ENCODE data around the gene HEPACAM2.
A peak's percentile ranks its signal among the peaks of the same experiment; 100 is the strongest.

The HEPACAM2 gene

GRCh38 chr7:93161181-93161762 lies 65.0 kb downstream of the HEPACAM2 start:
- Histone ChIP-seq H3K36me3 (ENCODE audit: control insufficient read depth, insufficient read depth, low read length) (no peaks in the 10 kb centered on the region), H3K27me3 (ENCODE audit: control insufficient read depth, insufficient read depth, low read length) (no peaks in the 10 kb centered on the region), H3K9ac (ENCODE audit: low read length) (no peak overlapping the region), H3K4me3 (ENCODE audit: low read length) (no peak overlapping the region), H3K9me3 (ENCODE audit: control insufficient read depth, low read length) (no peaks in the 10 kb centered on the region), H3K4me1 (ENCODE audit: control insufficient read depth, insufficient read depth, low read length) (no peaks in the 10 kb centered on the region)

DNA sequence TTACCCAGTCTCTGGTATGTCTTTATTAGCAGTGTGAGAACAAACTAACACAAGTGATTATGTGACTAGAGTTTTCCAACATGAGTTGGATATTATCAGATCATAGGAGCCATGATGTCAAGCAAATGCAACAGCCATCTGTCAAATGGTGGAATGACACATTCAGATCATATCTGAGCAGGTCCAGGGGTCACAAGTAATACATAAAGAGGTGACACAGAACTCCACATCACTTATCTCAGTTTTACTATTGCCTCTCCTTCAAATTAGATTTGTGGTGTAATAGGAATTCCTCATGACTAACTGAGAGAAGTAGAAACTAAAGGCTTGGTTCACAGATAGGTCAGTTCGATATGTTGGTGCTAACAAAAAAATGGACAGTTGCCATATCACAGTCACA lies 65.9 kb downstream of the HEPACAM2 start:
- Histone ChIP-seq H3K4me1 (ENCODE audit: control insufficient read depth, insufficient read depth, low read length) (no peaks in the 10 kb centered on the region), H3K36me3 (ENCODE audit: control insufficient read depth, insufficient read depth, low read length) (no peaks in the 10 kb centered on the region), H3K27me3 (ENCODE audit: control insufficient read depth, insufficient read depth, low read length) (no peaks in the 10 kb centered on the region), H3K4me3 (ENCODE audit: low read length) (no peak overlapping the region), H3K9me3 (ENCODE audit: control insufficient read depth, low read length) (no peaks in the 10 kb centered on the region), H3K9ac (ENCODE audit: low read length) (no peak overlapping the region)

- Histone ChIP-seq H3K4me1 (ENCODE audit: control insufficient read depth, insufficient read depth, low read length) (no peaks in the 10 kb centered on the region), H3K9me3 (ENCODE audit: control insufficient read depth, low read length) (no peaks in the 10 kb centered on the region), H3K9ac (ENCODE audit: low read length) (no peak overlapping the region), H3K36me3 (ENCODE audit: control insufficient read depth, insufficient read depth, low read length) (no peaks in the 10 kb centered on the region), H3K4me3 (ENCODE audit: low read length) (no peak overlapping the region), H3K27me3 (ENCODE audit: control insufficient read depth, insufficient read depth, low read length) (no peaks in the 10 kb centered on the region)
These were observed 66.8 kb downstream of the HEPACAM2 start for GRCh38 chr7:93159490-93159889.

DNA sequence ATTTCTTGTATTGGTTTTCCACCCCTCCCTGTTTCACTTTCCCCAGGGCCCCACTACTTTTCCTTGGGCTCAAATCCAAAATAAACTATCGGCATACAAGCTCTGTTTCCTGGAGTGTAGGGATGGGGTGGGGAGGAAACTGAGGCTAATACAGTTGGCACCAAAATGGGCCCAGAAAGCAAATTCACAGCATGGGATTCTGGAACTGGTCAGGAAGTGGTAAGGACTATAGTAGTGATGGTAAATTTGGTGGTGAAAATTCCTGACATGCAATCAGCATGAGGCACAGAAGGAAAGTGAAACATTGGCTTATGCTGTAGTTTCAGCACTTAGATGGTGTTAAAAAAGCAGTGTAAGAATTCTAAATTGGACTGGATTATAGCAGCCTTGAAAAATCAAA lies 69.4 kb downstream of the HEPACAM2 start:
- no peaks in the 10 kb centered on the region for H3K4me1 ChIP-seq (ENCODE audit: control insufficient read depth, insufficient read depth, low read length)

GRCh38 chr7:93150200-93150835 lies 76.0 kb downstream of the HEPACAM2 start:
- H3K4me1 ChIP-seq (ENCODE audit: control insufficient read depth, insufficient read depth, low read length), result peaks cover 11% of the 10 kb centered on the region
- no peaks in the 10 kb centered on the region for H3K27me3 ChIP-seq (ENCODE audit: control insufficient read depth, insufficient read depth, low read length)
- no peak overlapping the region for H3K4me3 ChIP-seq (ENCODE audit: low read length)
- no peak overlapping the region for H3K9ac ChIP-seq (ENCODE audit: low read length)
- H3K9me3 ChIP-seq (ENCODE audit: control insufficient read depth, low read length), result no peaks in the 10 kb centered on the region
- no peaks in the 10 kb centered on the region for H3K36me3 ChIP-seq (ENCODE audit: control insufficient read depth, insufficient read depth, low read length)

More for the DNA sequence above, 69.4 kb downstream of the HEPACAM2 start:
- no peaks in the 10 kb centered on the region for H3K27me3 ChIP-seq (ENCODE audit: control insufficient read depth, insufficient read depth, low read length)
- no peaks in the 10 kb centered on the region for H3K36me3 ChIP-seq (ENCODE audit: control insufficient read depth, insufficient read depth, low read length)
- no peaks in the 10 kb centered on the region for H3K9me3 ChIP-seq (ENCODE audit: control insufficient read depth, low read length)
- no peak overlapping the region for H3K4me3 ChIP-seq (ENCODE audit: low read length)
- no peak overlapping the region for H3K9ac ChIP-seq (ENCODE audit: low read length)

- Histone ChIP-seq H3K9me3 (ENCODE audit: control insufficient read depth, low read length) (no peaks in the 10 kb centered on the region), H3K27me3 (ENCODE audit: control insufficient read depth, insufficient read depth, low read length) (no peaks in the 10 kb centered on the region), H3K4me1 (ENCODE audit: control insufficient read depth, insufficient read depth, low read length) (peaks cover 11% of the 10 kb centered on the region), H3K4me3 (ENCODE audit: low read length) (no peak overlapping the region), H3K36me3 (ENCODE audit: control insufficient read depth, insufficient read depth, low read length) (no peaks in the 10 kb centered on the region), H3K9ac (ENCODE audit: low read length) (peak overlapping the region; percentile 56)
These were observed 77.5 kb downstream of the HEPACAM2 start for GRCh38 chr7:93148727-93149126.

- H3K36me3 ChIP-seq (ENCODE audit: control insufficient read depth, insufficient read depth, low read length), result peaks cover under 1% of the 10 kb centered on the region
- no peak within 1 kb of the TSS for H3K4me3 ChIP-seq (ENCODE audit: low read length)
- peak within 1 kb of the TSS; percentile 56 for H3K9ac ChIP-seq (ENCODE audit: low read length)
- H3K4me1 ChIP-seq (ENCODE audit: control insufficient read depth, insufficient read depth, low read length), result peaks cover 11% of the 10 kb centered on the region
- no peaks in the 10 kb centered on the region for H3K9me3 ChIP-seq (ENCODE audit: control insufficient read depth, low read length)
- no peaks in the 10 kb centered on the region for H3K27me3 ChIP-seq (ENCODE audit: control insufficient read depth, insufficient read depth, low read length)
These were observed 78.1 kb downstream of the HEPACAM2 start, which contains the start of gene SAMD9L for GRCh38 chr7:93148144-93148543. TSS of gene SAMD9L (minus strand) at chr7:93148385. CDS start at chr7:93135971, 12,414 bp downstream.

DNA sequence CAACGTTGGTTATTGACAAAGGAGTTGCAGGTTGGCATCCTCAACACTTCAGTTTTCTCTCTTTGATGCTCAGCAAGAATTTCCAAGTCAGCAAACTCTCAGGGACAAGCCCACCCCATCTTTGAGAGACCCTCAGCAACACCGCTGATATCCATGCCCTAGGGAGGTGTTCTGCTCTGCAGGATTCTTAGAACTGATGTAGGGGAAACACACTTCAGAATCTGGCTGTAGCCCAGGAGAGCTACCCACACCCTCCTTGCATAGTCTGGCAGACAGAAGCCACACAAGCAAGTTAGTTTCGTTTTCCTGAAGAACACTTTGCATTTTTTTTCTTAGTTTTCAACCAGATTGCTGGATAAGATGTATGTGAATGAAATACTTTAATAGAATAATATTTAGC lies 78.9 kb downstream of the HEPACAM2 start:
- Histone ChIP-seq H3K27me3 (ENCODE audit: control insufficient read depth, insufficient read depth, low read length) (no peaks in the 10 kb centered on the region), H3K9ac (ENCODE audit: low read length) (peak overlapping the region; percentile 56), H3K4me3 (ENCODE audit: low read length) (no peak overlapping the region), H3K36me3 (ENCODE audit: control insufficient read depth, insufficient read depth, low read length) (peaks cover 6% of the 10 kb centered on the region), H3K4me1 (ENCODE audit: control insufficient read depth, insufficient read depth, low read length) (peaks cover 11% of the 10 kb centered on the region), H3K9me3 (ENCODE audit: control insufficient read depth, low read length) (no peaks in the 10 kb centered on the region)

DNA sequence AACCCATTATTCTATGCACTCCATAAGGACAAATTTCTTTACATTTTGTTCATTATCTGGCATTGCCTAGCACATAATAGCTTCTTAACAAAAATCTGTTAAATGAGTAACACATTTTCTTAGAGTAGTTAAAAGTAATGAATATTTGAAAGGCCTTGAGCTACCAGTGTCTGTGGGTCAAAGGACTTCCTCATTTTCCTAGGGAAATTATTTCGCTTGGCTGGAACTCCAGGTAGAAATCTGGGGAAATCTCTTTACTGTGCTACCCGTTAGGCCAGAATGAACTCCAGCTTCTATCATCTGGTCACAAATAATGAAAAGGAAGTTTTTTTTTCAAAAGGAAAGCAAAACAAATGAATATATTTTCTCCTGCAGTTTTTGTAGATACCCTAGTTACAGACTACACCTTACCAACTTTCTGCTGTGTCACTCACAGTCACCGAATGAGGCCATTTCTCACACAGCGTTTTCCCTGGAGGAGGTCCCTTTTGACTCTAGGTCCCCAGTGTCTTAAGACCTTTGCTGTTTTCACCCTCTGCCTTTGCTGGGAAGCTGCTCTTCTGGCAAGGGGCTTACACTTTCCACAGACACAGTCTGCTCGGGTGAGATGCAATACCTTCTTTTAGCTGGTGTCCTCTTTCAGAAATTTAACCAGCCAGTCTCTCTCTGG lies 79.7 kb downstream of the HEPACAM2 start:
- Histone ChIP-seq H3K9ac (ENCODE audit: low read length) (peak overlapping the region; percentile 36), H3K4me1 (ENCODE audit: control insufficient read depth, insufficient read depth, low read length) (peaks cover 11% of the 10 kb centered on the region), H3K27me3 (ENCODE audit: control insufficient read depth, insufficient read depth, low read length) (no peaks in the 10 kb centered on the region), H3K36me3 (ENCODE audit: control insufficient read depth, insufficient read depth, low read length) (peaks cover 6% of the 10 kb centered on the region), H3K9me3 (ENCODE audit: control insufficient read depth, low read length) (no peaks in the 10 kb centered on the region), H3K4me3 (ENCODE audit: low read length) (no peak overlapping the region)

DNA sequence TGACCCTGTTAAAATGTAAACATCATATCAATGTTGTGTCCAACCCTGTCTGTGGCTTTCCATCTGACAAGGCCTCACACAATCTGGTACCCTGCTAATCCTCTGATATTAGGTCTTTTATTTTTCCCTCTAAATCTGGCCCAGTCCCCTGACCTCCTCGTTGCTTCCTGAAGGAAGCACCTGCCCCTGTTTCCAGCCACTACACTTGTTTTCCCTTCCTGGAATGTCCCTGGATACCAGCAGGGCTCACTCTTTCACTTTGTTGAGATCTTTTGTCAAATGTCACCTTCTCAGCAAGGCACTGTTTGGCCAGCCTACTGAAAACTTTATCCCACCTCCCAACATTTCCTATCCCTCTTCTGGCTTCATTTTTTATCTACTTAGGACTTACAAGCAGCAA lies 80.2 kb downstream of the HEPACAM2 start:
- Histone ChIP-seq H3K27me3 (ENCODE audit: control insufficient read depth, insufficient read depth, low read length) (no peaks in the 10 kb centered on the region), H3K4me3 (ENCODE audit: low read length) (no peak overlapping the region), H3K9ac (ENCODE audit: low read length) (no peak overlapping the region), H3K9me3 (ENCODE audit: control insufficient read depth, low read length) (no peaks in the 10 kb centered on the region), H3K36me3 (ENCODE audit: control insufficient read depth, insufficient read depth, low read length) (peaks cover 6% of the 10 kb centered on the region), H3K4me1 (ENCODE audit: control insufficient read depth, insufficient read depth, low read length) (peaks cover 11% of the 10 kb centered on the region)

DNA sequence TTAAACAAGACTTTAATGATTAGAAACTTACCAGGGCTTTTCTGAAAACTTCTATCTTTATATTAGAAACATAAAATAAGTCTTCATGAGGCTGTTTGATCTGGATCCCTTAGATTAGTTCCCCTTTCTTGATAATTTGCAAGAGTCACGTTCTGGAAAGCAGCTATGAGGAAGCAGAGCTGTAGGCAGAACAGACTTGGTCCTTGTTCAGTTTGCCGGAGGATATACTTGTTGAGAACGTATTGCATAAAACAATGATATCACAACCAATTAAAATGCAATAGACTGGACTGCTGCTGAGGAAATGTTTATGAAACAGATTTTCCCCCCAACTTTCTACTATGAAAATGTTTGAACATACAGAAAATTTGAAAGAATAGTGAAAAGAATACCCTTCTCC lies 80.9 kb downstream of the HEPACAM2 start:
- Histone ChIP-seq H3K36me3 (ENCODE audit: control insufficient read depth, insufficient read depth, low read length) (peaks cover 6% of the 10 kb centered on the region), H3K4me3 (ENCODE audit: low read length) (no peak overlapping the region), H3K9ac (ENCODE audit: low read length) (no peak overlapping the region), H3K27me3 (ENCODE audit: control insufficient read depth, insufficient read depth, low read length) (no peaks in the 10 kb centered on the region), H3K4me1 (ENCODE audit: control insufficient read depth, insufficient read depth, low read length) (peaks cover 11% of the 10 kb centered on the region), H3K9me3 (ENCODE audit: control insufficient read depth, low read length) (no peaks in the 10 kb centered on the region)

GRCh38 chr7:93142127-93142526 lies 84.1 kb downstream of the HEPACAM2 start:
- Histone ChIP-seq H3K9me3 (ENCODE audit: control insufficient read depth, low read length) (peaks cover 5% of the 10 kb centered on the region), H3K4me3 (ENCODE audit: low read length) (no peak overlapping the region), H3K27me3 (ENCODE audit: control insufficient read depth, insufficient read depth, low read length) (no peaks in the 10 kb centered on the region), H3K4me1 (ENCODE audit: control insufficient read depth, insufficient read depth, low read length) (peaks cover 6% of the 10 kb centered on the region), H3K9ac (ENCODE audit: low read length) (no peak overlapping the region), H3K36me3 (ENCODE audit: control insufficient read depth, insufficient read depth, low read length) (peaks cover 15% of the 10 kb centered on the region)

Measured in mucosa of stomach (tissue), 1 donor.